SJSA1 (cell line): ENCODE results near the gene RBMY1F. TPM values are rescaled to one million over a fixed set of nuclear protein-coding genes. Genes with fewer than 3 reads are reported as not detected.
"Not testable (repeated sequence)": the region's sequence is repeated elsewhere in the genome, so short reads cannot be mapped to it uniquely, and the experiment has no call there.

Experiments used
- DNase-seq, 2 experiments: peaks; one replicate each; pipeline ENCODE4 v3.0.0-alpha.2; 2015 to 2020; ENCODE audit warnings: low spot score in 2 of 2, low read depth in 1 of 2
- H3K27ac ChIP-seq: fragments of 250-450 bp; sonication (Bioruptor Pico); 2 replicates; pipeline ENCODE4 v1.5.1; 2020; ENCODE audit warnings: mild to moderate bottlenecking, moderate library complexity
- H3K27me3 ChIP-seq: fragments of 250-450 bp; sonication (Bioruptor Pico); replicated peaks from 2 replicates; pipeline ENCODE4 v1.5.1; 2020; ENCODE audit warnings: mild to moderate bottlenecking, moderate library complexity
- H3K36me3 ChIP-seq: fragments of 250-450 bp; sonication (Bioruptor Pico); 2 replicates; pipeline ENCODE4 v1.5.1; 2020; ENCODE audit warnings: mild to moderate bottlenecking
- H3K4me1 ChIP-seq: fragments of 250-450 bp; sonication (Bioruptor Pico); replicated peaks from 2 replicates; pipeline ENCODE4 v1.6.1; 2021; ENCODE audit warnings: mild to moderate bottlenecking
- H3K4me3 ChIP-seq: fragments of 250-450 bp; sonication (Bioruptor Pico); 2 replicates; pipeline ENCODE4 v1.5.1; 2020; ENCODE audit warnings: mild to moderate bottlenecking
- H3K9me3 ChIP-seq: fragments of 250-450 bp; sonication (Bioruptor Pico); replicated peaks from 2 replicates; pipeline ENCODE4 v1.5.1; 2020; ENCODE audit warnings: mild to moderate bottlenecking
- total RNA-seq: library from RNA; depleted of rRNA; stranded (reverse); fragments of >200 nt; shearing (Covaris generic); gene quantifications from 2 replicates; pipeline ENCODE4 v1.2.3, GENCODE V29; 2014; rRNA removed

Gene RBMY1F
- not detected in 2 replicates for total RNA-seq

- H3K36me3 ChIP-seq, H3K4me1 ChIP-seq, DNase-seq, H3K27ac ChIP-seq, H3K9me3 ChIP-seq, H3K4me3 ChIP-seq, H3K27me3 ChIP-seq: not testable (repeated sequence)
These were observed at the start of gene RBMY1F for GRCh38 chrY:22182823-22183222. RBMY1F (minus strand) TSS chrY:22182923; CDS start chrY:22180969, 1,954 bp downstream.

- DNase-seq, H3K27me3 ChIP-seq, H3K4me3 ChIP-seq, H3K4me1 ChIP-seq, H3K36me3 ChIP-seq, H3K9me3 ChIP-seq, H3K27ac ChIP-seq: not testable (repeated sequence)
These were observed 31.6 kb downstream of the RBMY1F start for GRCh38 chrY:22151144-22151543.

GRCh38 chrY:22141011-22141695 is 41.6 kb downstream of the RBMY1F start:
- H3K4me1 ChIP-seq, H3K36me3 ChIP-seq, H3K9me3 ChIP-seq, H3K27ac ChIP-seq, H3K4me3 ChIP-seq, DNase-seq, H3K27me3 ChIP-seq: not testable (repeated sequence)

GRCh38 chrY:22134719-22135118 is 48.0 kb downstream of the RBMY1F start:
- not testable (repeated sequence) for H3K27me3 ChIP-seq, H3K4me3 ChIP-seq, H3K27ac ChIP-seq, H3K4me1 ChIP-seq, DNase-seq, H3K9me3 ChIP-seq, H3K36me3 ChIP-seq

- not testable (repeated sequence) for H3K27me3 ChIP-seq, H3K9me3 ChIP-seq, H3K27ac ChIP-seq, DNase-seq, H3K36me3 ChIP-seq, H3K4me3 ChIP-seq, H3K4me1 ChIP-seq
These were observed 52.2 kb downstream of the RBMY1F start for GRCh38 chrY:22130494-22130893.

Other genes starting within 250 kb of the RBMY1F start
- gene RBMY1J, start 220.5 kb upstream of the RBMY1F start, total RNA-seq: not detected in 2 replicates